Panc1 (cell line): ENCODE data around the gene RETSAT.

Experiments used
- CTCF ChIP-seq: fragments of 450-650 bp; IDR thresholded peaks from 2 replicates; pipeline ENCODE4 v1.5.1; 2017; ENCODE audit warnings: mild to moderate bottlenecking
- REST ChIP-seq, 2 experiments: IDR thresholded peaks; 2 replicates each; pipeline ENCODE4 v1.6.1; 2011 to 2012; ENCODE audit warnings: low read depth in 2 of 2, control low read depth in 1 of 2, low read length in 1 of 2, mild to moderate bottlenecking in 1 of 2, moderate library complexity in 1 of 2; ENCODE audit not compliant: insufficient read depth in 1 of 2

- no peak for TF ChIP-seq CTCF
- TF ChIP-seq REST (IDR thresholded peaks at IDR 0.05; ENCODE audit: insufficient read depth in 1 of 2, low read depth in 2 of 2, low read length in 1 of 2) = no peak
Observed at GRCh38 chr2:85397925-85398331, 43.6 kb upstream of the RETSAT start.
